Activated naive CD8-positive, alpha-beta T cell treated with anti-CD3 and anti-CD28 coated beads, Interleukin-2, amount 50 U/mL, for 24 hours (primary cell): ENCODE measurements around the gene TMEM132C.

ENCODE experiments used
- ATAC-seq: fragments of 150-1000 bp; cut with Tn5 transposase; one replicate; pipeline ENCODE4 v1.10.0; 2021
- DNase-seq: peaks from one replicate; pipeline ENCODE4 v3.0.0; 2021
- H3K27ac Mint-ChIP-seq: one replicate; pipeline ENCODE4 v1.8.0; 2021; ENCODE audit warnings: mild to moderate bottlenecking, mixed read lengths
- H3K27me3 Mint-ChIP-seq: one replicate; pipeline ENCODE4 v1.8.0; 2021; ENCODE audit warnings: mixed read lengths
- H3K36me3 Mint-ChIP-seq: one replicate; pipeline ENCODE4 v1.8.0; 2021; ENCODE audit warnings: low read depth, mixed read lengths
- H3K4me1 Mint-ChIP-seq: one replicate; pipeline ENCODE4 v1.8.0; 2021; ENCODE audit warnings: mixed read lengths
- H3K4me3 Mint-ChIP-seq: one replicate; pipeline ENCODE4 v1.8.0; 2021; ENCODE audit warnings: mild to moderate bottlenecking, moderate library complexity, mixed read lengths
- H3K9me3 Mint-ChIP-seq: one replicate; pipeline ENCODE4 v1.8.0; 2021; ENCODE audit warnings: mixed read lengths

TMEM132C gene

DNA sequence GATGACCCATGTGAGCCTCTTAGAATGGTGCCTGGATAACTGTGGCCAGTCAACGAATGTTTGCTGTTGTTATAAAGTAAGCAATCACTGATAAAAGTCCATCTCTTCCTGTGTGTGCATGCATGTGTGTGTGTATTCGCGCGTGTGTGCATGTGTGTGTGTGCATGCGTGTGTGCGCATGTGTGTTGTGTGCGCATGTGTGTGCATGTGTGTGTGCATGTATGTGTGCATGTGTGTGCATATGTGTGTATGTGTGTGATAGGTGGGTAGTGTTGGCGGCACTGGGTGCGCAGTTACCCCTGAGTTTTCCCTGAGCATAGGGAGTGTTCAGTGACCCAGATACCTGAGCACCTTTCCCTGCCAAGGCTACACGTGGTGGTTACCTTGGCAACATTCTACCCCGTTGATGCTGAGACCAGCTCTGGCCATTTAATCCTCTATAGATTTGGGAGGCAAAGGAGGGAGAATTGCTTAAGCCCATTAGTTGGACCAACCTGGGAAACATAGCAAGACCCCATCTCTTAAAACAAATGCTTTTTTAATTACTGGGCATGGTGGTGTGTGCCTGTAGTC is 419.0 kb downstream of the TMEM132C start:
- peaks cover 4% of the 10 kb centered on the region for H3K9me3 Mint-ChIP-seq
- H3K4me3 Mint-ChIP-seq = no peak overlapping the region
- no peaks in the 10 kb centered on the region for H3K36me3 Mint-ChIP-seq
- H3K4me1 Mint-ChIP-seq = no peaks in the 10 kb centered on the region
- ATAC-seq = no peak
- H3K27me3 Mint-ChIP-seq = peaks cover 2% of the 10 kb centered on the region
- H3K27ac Mint-ChIP-seq = no peak overlapping the region
- no peak for DNase-seq

DNA sequence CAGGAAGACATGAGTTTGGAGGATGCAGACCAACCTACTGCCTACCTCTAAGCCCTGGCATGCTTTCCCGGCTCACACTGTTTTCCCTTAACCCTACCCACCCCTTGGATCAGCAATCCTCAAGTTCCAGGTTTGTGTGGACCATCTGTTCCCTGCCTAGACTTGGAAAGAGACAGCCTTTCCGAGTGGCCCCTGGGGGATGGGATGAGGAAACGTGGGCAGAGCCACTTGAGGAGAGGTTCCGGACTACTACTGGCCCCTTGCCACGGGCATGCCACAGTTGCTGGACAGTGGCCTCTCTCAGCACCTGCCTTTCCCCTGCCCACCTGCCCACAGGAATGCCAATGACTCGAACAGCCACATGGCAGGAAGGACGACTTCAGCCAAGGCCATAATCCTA is 420.9 kb downstream of the TMEM132C start:
- Mint-ChIP-seq H3K4me1 (no peaks in the 10 kb centered on the region), H3K9me3 (peaks cover 4% of the 10 kb centered on the region), H3K4me3 (no peak overlapping the region), H3K27me3 (no peaks in the 10 kb centered on the region), H3K27ac (no peak overlapping the region), H3K36me3 (no peaks in the 10 kb centered on the region)
- no peak for ATAC-seq
- DNase-seq = no peak

DNA sequence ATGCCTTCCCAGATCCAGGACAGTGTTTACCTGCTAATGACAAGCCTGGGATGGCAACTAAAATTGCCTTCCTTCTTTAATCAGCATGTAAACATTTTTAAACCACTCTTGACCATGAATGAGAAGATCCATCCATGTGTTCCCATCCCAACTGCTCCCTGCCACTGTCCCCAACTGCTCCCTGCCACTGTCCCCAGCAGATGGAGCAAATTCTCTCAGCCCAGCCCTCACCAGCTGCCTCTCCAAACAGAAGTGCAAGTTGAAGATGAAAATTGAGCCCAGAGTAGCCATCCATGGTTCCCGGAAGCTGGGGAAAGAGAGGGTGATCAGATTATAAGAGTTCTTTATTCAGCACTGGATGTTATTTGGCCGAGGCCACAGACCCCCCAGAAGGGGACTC is 423.7 kb downstream of the TMEM132C start:
- ATAC-seq (no peak), DNase-seq (no peak)
- Mint-ChIP-seq H3K9me3 (peaks cover 4% of the 10 kb centered on the region), H3K36me3 (no peaks in the 10 kb centered on the region), H3K27ac (no peak overlapping the region), H3K4me1 (no peaks in the 10 kb centered on the region), H3K4me3 (no peak overlapping the region), H3K27me3 (no peaks in the 10 kb centered on the region)

DNA sequence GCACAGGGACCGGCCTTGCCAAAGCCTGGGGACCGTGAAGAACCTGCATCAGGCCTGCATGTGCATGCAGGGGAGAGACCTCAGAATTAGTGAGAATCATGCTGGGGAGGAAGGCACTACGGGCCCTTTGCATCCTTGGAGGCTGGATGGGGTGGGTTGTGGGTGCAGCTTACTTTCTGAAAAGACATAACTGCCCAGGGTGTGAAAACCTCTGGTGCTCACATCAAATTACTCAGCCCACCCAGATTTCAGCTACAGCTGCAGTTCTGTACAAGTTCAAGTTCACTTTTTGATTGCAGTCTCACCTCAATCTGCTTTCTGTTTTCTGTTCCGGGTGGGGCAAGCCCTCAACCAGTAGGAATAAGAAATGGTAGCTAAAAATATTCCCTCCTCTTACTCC is 426.1 kb downstream of the TMEM132C start:
- ATAC-seq = no peak
- no peak overlapping the region for H3K4me3 Mint-ChIP-seq
- no peaks in the 10 kb centered on the region for H3K4me1 Mint-ChIP-seq
- H3K9me3 Mint-ChIP-seq = peaks cover 9% of the 10 kb centered on the region
- H3K36me3 Mint-ChIP-seq = no peaks in the 10 kb centered on the region
- no peaks in the 10 kb centered on the region for H3K27me3 Mint-ChIP-seq
- DNase-seq = no peak
- H3K27ac Mint-ChIP-seq = no peak overlapping the region

DNA sequence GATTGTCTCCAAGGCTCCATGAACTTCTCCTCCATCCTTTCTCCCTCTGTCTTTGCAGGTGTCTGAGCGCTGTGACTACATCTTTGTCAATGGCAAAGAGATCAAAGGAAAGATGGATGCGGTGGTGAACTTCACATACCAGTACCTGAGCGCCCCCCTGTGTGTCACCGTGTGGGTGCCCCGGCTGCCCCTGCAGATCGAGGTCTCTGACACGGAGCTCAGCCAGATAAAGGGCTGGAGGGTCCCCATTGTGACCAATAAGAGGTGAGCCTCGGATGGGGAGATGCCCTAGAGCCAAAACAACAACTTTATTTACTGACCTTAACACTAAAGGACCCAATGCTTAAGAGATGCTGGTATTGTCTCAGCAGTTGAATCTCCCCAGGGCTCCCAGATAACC is 426.8 kb downstream of the TMEM132C start:
- peaks cover 10% of the 10 kb centered on the region for H3K9me3 Mint-ChIP-seq
- no peaks in the 10 kb centered on the region for H3K36me3 Mint-ChIP-seq
- no peak overlapping the region for H3K4me3 Mint-ChIP-seq
- H3K27me3 Mint-ChIP-seq = no peaks in the 10 kb centered on the region
- ATAC-seq = no peak
- no peak overlapping the region for H3K27ac Mint-ChIP-seq
- DNase-seq = no peak
- H3K4me1 Mint-ChIP-seq = no peaks in the 10 kb centered on the region

DNA sequence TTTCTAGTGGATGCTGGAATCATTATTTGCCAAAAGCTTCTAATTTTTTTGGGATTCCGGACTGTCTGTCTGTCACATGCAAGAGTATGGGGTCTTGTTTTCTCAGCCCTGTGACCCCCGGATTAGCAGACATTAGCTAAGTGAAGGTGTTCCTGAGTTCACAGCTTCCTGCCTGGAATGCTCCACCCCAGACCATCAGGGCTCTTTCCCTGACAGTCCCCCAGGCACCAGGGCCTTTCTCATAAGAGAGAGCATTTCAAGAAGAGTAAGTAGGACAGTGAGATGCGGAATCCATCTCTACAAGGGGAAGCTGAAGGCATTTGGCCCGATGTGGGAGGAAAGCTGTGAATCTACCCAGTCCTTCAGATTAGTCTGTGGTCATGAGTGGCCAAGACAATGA is 427.5 kb downstream of the TMEM132C start:
- no peak overlapping the region for H3K4me3 Mint-ChIP-seq
- H3K36me3 Mint-ChIP-seq = no peaks in the 10 kb centered on the region
- no peak overlapping the region for H3K27ac Mint-ChIP-seq
- no peaks in the 10 kb centered on the region for H3K4me1 Mint-ChIP-seq
- ATAC-seq (no peak), DNase-seq (no peak)
- peaks cover 10% of the 10 kb centered on the region for H3K9me3 Mint-ChIP-seq
- no peaks in the 10 kb centered on the region for H3K27me3 Mint-ChIP-seq

DNA sequence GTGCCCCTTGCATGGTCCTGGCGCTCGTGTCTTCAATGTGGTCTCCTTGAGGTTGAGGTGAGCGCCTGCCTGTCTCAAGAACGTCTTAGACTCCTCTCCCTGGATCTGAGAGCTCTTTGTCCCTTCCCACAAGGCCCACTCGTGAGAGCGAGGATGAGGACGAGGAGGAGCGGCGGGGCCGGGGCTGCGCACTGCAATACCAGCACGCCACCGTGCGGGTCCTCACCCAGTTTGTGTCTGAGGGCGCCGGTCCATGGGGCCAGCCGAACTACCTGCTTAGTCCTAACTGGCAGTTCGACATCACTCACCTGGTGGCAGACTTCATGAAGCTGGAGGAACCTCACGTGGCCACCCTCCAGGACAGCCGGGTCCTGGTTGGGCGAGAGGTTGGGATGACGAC is 428.7 kb downstream of the TMEM132C start:
- H3K4me3 Mint-ChIP-seq = no peak overlapping the region
- no peaks in the 10 kb centered on the region for H3K27me3 Mint-ChIP-seq
- H3K27ac Mint-ChIP-seq = no peak overlapping the region
- ATAC-seq (no peak), DNase-seq (no peak)
- no peaks in the 10 kb centered on the region for H3K4me1 Mint-ChIP-seq
- H3K36me3 Mint-ChIP-seq = no peaks in the 10 kb centered on the region
- H3K9me3 Mint-ChIP-seq = peaks cover 10% of the 10 kb centered on the region

DNA sequence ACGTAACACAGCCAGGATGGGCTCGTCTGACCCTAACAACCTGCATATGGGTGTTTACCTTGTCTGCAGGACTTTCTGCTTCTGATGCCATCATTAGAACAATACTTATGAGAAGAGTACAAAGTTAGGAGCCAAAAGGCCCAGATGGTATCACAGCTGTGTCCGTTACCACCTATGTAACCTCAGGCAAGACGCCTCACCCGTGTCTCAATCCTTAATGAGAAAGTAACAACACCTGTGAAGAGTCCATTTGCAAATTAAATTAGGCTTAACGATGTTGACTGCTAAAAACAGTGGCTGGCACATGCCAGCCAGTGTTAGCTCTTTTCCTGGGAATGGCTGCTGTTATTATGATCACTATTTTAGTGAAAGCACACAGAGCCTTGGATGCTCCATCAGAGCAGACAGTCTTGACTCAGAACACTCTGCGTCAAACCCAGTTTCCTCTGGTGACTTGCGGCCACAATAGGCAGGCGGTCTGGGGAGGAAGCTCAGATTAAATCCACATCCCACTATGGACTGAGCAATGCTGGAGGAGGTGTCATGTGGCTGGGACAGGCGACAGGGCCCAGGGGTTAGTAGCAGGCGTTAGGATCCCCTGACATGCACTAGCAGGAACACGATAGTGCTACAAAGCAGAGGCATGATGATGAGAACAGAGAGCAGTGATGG is 431.5 kb downstream of the TMEM132C start:
- H3K4me1 Mint-ChIP-seq = no peaks in the 10 kb centered on the region
- no peaks in the 10 kb centered on the region for H3K36me3 Mint-ChIP-seq
- no peak for ATAC-seq
- peaks cover 10% of the 10 kb centered on the region for H3K9me3 Mint-ChIP-seq
- no peak overlapping the region for H3K27ac Mint-ChIP-seq
- no peak for DNase-seq
- no peak overlapping the region for H3K4me3 Mint-ChIP-seq
- no peaks in the 10 kb centered on the region for H3K27me3 Mint-ChIP-seq

DNA sequence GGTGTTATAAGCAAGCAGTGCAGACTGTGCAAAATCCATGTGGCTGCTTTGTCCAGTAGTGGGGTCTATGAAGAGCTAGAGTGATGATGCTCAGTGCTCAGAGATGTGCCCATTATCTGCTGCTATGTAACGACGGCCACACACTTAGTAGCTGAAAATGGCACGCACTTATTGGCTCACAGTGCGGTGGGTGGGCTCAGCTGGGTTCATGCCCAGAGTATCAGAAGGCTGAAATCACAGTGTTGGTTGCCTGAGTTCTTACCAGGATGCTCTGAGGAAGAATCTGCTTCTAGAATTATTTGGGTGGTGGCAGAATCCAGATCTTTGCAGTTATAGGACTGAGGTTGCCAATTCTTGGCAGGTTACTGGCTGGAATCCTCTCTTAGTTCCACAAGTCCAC is 432.1 kb downstream of the TMEM132C start:
- H3K9me3 Mint-ChIP-seq = peaks cover 10% of the 10 kb centered on the region
- H3K27me3 Mint-ChIP-seq = no peaks in the 10 kb centered on the region
- no peak for DNase-seq
- no peak overlapping the region for H3K27ac Mint-ChIP-seq
- H3K4me1 Mint-ChIP-seq = no peaks in the 10 kb centered on the region
- no peak for ATAC-seq
- no peak overlapping the region for H3K4me3 Mint-ChIP-seq
- H3K36me3 Mint-ChIP-seq = no peaks in the 10 kb centered on the region

DNA sequence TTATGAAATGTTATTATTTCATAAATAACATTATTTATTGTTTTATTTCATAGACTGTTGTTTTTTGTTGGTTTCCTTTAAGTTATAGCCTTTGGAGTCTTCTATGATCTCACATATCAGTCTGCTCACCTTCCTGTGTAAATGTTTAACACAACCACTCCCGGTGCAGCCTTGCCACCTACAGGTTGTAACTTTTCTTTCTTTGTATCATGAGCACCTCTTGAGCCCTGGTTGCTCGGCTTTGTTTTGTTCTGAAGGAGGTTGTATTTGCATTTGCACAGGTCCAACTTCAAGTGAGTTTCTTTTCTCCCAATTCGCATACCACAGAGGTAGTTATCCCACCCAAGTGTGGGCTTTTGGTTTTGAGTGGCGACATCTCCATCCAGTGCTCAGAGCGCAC is 435.4 kb downstream of the TMEM132C start:
- Mint-ChIP-seq H3K4me1 (no peaks in the 10 kb centered on the region), H3K36me3 (no peaks in the 10 kb centered on the region), H3K27me3 (no peaks in the 10 kb centered on the region), H3K4me3 (no peak overlapping the region), H3K9me3 (peaks cover 5% of the 10 kb centered on the region), H3K27ac (no peak overlapping the region)
- no peak for ATAC-seq
- DNase-seq = no peak

DNA sequence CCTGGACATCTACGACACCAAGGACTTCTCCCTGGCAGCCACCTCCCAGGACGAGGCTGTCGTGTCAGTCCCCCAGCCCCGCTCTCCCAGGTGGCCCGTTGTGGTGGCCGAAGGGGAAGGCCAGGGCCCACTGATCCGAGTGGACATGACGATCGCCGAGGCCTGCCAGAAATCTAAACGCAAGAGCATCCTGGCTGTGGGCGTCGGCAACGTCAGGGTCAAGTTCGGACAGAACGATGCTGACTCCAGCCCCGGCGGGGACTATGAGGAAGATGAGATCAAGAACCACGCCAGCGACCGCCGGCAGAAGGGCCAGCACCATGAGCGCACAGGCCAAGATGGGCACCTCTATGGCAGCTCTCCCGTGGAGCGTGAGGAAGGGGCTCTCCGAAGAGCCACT is 438.2 kb downstream of the TMEM132C start:
- Mint-ChIP-seq H3K27ac (no peak overlapping the region), H3K27me3 (no peaks in the 10 kb centered on the region), H3K36me3 (no peaks in the 10 kb centered on the region), H3K4me3 (no peak overlapping the region), H3K9me3 (no peaks in the 10 kb centered on the region), H3K4me1 (no peaks in the 10 kb centered on the region)
- ATAC-seq (no peak), DNase-seq (no peak)

DNA sequence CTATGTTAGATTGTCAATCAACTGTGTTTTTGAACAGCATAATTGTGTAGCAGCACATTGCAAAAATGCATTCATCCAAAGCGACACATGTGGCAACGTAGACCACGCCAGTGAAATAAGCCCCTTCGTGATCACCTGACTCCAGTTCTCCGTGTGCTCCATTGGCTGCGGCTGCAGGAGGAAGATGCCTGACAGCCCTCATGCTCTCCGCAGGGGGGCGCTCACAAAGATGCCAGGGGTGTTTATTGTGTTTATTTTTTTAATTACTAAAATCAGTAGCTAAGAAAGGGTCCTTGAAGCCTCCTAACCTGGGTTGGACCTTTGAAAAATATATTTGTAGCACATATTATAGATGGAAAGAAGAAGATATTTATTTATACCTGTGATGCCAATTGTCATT is 440.5 kb downstream of the TMEM132C start:
- Mint-ChIP-seq H3K27me3 (no peaks in the 10 kb centered on the region), H3K9me3 (no peaks in the 10 kb centered on the region), H3K4me1 (no peaks in the 10 kb centered on the region), H3K36me3 (no peaks in the 10 kb centered on the region), H3K27ac (no peak overlapping the region), H3K4me3 (no peak overlapping the region)
- ATAC-seq = no peak
- no peak for DNase-seq

DNA sequence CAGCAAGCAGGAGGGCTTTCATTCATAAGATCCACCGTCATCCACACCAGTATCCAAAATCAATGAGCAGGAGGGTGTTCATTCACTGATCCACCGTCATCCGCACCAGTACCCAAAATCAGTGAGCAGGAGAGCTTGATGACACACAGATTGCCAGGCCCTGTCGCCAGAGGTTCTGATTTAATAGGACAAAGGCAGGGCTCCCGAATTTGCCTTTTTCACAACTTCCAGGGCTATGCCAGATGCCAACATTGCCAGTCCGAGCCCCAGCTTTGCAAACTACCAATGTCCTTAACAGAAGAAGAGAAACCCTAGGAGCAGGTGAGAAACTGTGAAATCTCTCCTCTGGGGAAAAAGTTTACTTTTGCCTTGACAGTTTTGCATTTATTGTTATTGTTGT is 441.8 kb downstream of the TMEM132C start:
- Mint-ChIP-seq H3K9me3 (no peaks in the 10 kb centered on the region), H3K36me3 (no peaks in the 10 kb centered on the region), H3K27ac (no peak overlapping the region), H3K4me3 (no peak overlapping the region), H3K4me1 (no peaks in the 10 kb centered on the region), H3K27me3 (no peaks in the 10 kb centered on the region)
- DNase-seq = no peak
- no peak for ATAC-seq

DNA sequence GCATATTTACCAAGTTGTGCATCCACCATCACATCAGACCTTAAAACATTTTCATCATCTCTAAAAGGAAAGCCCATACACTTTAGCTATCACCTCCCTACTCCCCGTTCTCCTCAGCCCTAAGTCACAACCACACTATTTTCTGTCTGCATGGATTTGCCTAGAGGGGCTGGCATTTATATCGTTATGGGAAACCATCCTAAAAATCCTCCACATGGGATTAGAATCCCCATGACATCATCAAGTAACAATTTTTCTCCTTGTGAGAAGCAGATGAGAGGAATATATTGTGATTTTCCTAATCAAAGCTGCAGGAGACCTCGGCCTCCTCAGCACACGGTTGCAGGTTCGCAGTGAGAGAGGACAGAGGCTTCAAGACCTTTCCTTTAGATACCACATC is 442.7 kb downstream of the TMEM132C start:
- no peak overlapping the region for H3K4me3 Mint-ChIP-seq
- H3K27ac Mint-ChIP-seq = no peak overlapping the region
- ATAC-seq (no peak), DNase-seq (no peak)
- H3K4me1 Mint-ChIP-seq = no peaks in the 10 kb centered on the region
- no peaks in the 10 kb centered on the region for H3K9me3 Mint-ChIP-seq
- no peaks in the 10 kb centered on the region for H3K27me3 Mint-ChIP-seq
- H3K36me3 Mint-ChIP-seq = no peaks in the 10 kb centered on the region

DNA sequence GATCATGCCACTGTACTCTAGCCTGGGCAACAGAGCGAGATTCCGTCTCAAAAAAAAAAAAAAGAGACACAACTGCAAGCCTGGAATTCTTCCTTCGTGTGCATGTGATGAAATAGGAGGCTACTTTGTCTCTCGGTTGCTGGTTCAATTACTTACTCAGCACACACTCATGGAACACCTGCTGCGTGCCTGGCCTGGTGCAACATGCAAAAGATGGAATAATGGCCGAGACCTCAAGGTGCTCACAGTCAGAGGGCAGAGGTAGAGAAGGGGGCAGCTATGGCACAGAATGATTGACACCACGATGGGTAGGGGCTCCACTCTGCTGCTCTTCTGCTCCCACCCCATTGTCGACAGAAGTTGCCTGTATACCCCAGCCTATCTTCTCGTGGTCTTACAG is 444.5 kb downstream of the TMEM132C start:
- Mint-ChIP-seq H3K36me3 (no peaks in the 10 kb centered on the region), H3K9me3 (no peaks in the 10 kb centered on the region), H3K27me3 (no peaks in the 10 kb centered on the region), H3K4me3 (no peak overlapping the region), H3K4me1 (no peaks in the 10 kb centered on the region), H3K27ac (no peak overlapping the region)
- DNase-seq (no peak), ATAC-seq (no peak)

DNA sequence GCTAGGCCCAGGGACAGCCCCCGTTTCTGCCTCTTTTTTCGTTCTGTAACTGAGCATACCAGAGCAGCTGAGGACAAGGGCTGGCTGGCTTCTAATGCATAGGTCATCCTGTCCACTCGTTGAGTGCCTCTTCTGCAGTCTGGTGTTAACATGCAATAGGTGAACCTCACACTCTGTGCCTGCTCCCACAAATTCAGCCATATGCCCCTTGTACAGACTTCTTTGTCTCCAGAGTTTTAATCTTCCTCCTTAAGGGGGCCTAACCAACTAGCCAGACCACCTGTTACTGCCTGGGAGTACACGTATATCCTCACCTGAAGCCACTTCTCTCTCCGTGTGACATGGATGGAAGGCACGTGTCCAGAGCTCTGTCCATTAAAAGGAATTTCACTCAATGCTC is 445.7 kb downstream of the TMEM132C start:
- DNase-seq = no peak
- no peaks in the 10 kb centered on the region for H3K27me3 Mint-ChIP-seq
- no peak overlapping the region for H3K4me3 Mint-ChIP-seq
- no peak overlapping the region for H3K27ac Mint-ChIP-seq
- no peaks in the 10 kb centered on the region for H3K4me1 Mint-ChIP-seq
- ATAC-seq = no peak
- no peaks in the 10 kb centered on the region for H3K36me3 Mint-ChIP-seq
- H3K9me3 Mint-ChIP-seq = no peaks in the 10 kb centered on the region
